Astrocyte (in vitro differentiated cells and primary cell): ENCODE data around the gene CACNA1D. TPM values are rescaled to one million over a fixed set of nuclear protein-coding genes. Genes with fewer than 3 reads are reported as not detected.
"Not testable (repeated sequence)": the region's sequence is repeated elsewhere in the genome, so short reads cannot be mapped to it uniquely, and the experiment has no call there.

Experiments
- DNase-seq: peaks from one replicate; pipeline ENCODE4 v3.0.0-alpha.2; 2010; ENCODE audit warnings: low read depth
- FAIRE-seq: peaks from 2 replicates; lab custom pipeline; 2011; peaks lifted over from hg19 to GRCh38; lab: Jason Lieb, UNC
- H2AFZ ChIP-seq: 2 replicates; pipeline ENCODE4 v1.6.0; 2012; ENCODE audit warnings: low read depth, low read length, inconsistent platforms
- H3K27ac ChIP-seq: 2 replicates; pipeline ENCODE4 v1.5.1; 2011; ENCODE audit warnings: low read depth, low read length, inconsistent platforms
- H3K27me3 ChIP-seq: 2 replicates; pipeline ENCODE4 v1.6.0; 2011; ENCODE audit warnings: low read length, inconsistent platforms; ENCODE audit not compliant: insufficient read depth
- H3K36me3 ChIP-seq: 2 replicates; pipeline ENCODE4 v1.5.1; 2011; ENCODE audit warnings: low read length, inconsistent platforms; ENCODE audit not compliant: insufficient read depth
- H3K4me1 ChIP-seq: 2 replicates; pipeline ENCODE4 v1.5.1; 2011; ENCODE audit warnings: low read length, inconsistent platforms; ENCODE audit not compliant: insufficient read depth
- H3K4me2 ChIP-seq: 2 replicates; pipeline ENCODE4 v1.6.0; 2012; ENCODE audit warnings: low read length, inconsistent platforms
- H3K4me3 ChIP-seq: 2 replicates; pipeline ENCODE4 v1.5.1; 2011; ENCODE audit warnings: low read depth, mild to moderate bottlenecking, low read length, inconsistent platforms; ENCODE audit not compliant: insufficient read depth
- H3K79me2 ChIP-seq: 2 replicates; pipeline ENCODE4 v1.6.0; 2012; ENCODE audit warnings: mild to moderate bottlenecking, low read length, inconsistent platforms; ENCODE audit not compliant: insufficient read depth
- H3K9ac ChIP-seq: 2 replicates; pipeline ENCODE4 v1.6.0; 2012; ENCODE audit warnings: mild to moderate bottlenecking, low read length, inconsistent platforms
- H3K9me3 ChIP-seq: 2 replicates; pipeline ENCODE4 v1.5.1; 2012; ENCODE audit warnings: low read depth, mild to moderate bottlenecking, low read length, inconsistent platforms; ENCODE audit not compliant: insufficient read depth
- H4K20me1 ChIP-seq: 2 replicates; pipeline ENCODE4 v1.6.0; 2012; ENCODE audit warnings: low read length, inconsistent platforms; ENCODE audit not compliant: insufficient read depth
- H3K27ac Mint-ChIP-seq: one replicate; pipeline ENCODE4 v1.8.0; 2021; ENCODE audit warnings: mild to moderate bottlenecking, mixed read lengths; ENCODE audit not compliant: unreplicated experiment
- H3K27me3 Mint-ChIP-seq: one replicate; pipeline ENCODE4 v1.8.0; 2021; ENCODE audit warnings: low read depth, mixed read lengths; ENCODE audit not compliant: unreplicated experiment
- H3K36me3 Mint-ChIP-seq: one replicate; pipeline ENCODE4 v1.8.0; 2021; ENCODE audit warnings: low read depth, mixed read lengths; ENCODE audit not compliant: unreplicated experiment
- H3K4me1 Mint-ChIP-seq: one replicate; pipeline ENCODE4 v1.8.0; 2021; ENCODE audit warnings: low read depth, mixed read lengths; ENCODE audit not compliant: unreplicated experiment
- H3K4me3 Mint-ChIP-seq: one replicate; pipeline ENCODE4 v1.8.0; 2021; ENCODE audit warnings: mild to moderate bottlenecking, moderate library complexity, mixed read lengths; ENCODE audit not compliant: unreplicated experiment
- H3K9me3 Mint-ChIP-seq: one replicate; pipeline ENCODE4 v1.8.0; 2021; ENCODE audit warnings: mild to moderate bottlenecking, mixed read lengths; ENCODE audit not compliant: unreplicated experiment
- EZH2 ChIP-seq: IDR thresholded peaks from 2 replicates; pipeline ENCODE4 v1.6.1; 2012; ENCODE audit warnings: mild to moderate bottlenecking, low read length, inconsistent platforms; ENCODE audit not compliant: insufficient read depth
- total RNA-seq: library from RNA; stranded (reverse); gene quantifications from 2 replicates; pipeline ENCODE4 v1.2.1, GENCODE V29; 2021
- TF ChIP-seq, protein P1 (sequence below): IDR thresholded peaks from 2 replicates; pipeline ENCODE4 v1.5.1; 2011; ENCODE audit warnings: low read depth, mild to moderate bottlenecking, inconsistent platforms, low read length, moderate library complexity; ENCODE audit not compliant: insufficient read depth

CACNA1D gene
- total RNA-seq, 1 donor from 2014 or later = 0.41 TPM

GRCh38 chr3:53570709-53571108 is 76.3 kb downstream of the CACNA1D start:
- Mint-ChIP-seq H3K4me1 (no peaks in the 10 kb centered on the region), H3K27ac (no peak overlapping the region), H3K27me3 (peaks cover 12% of the 10 kb centered on the region), H3K4me3 (no peak overlapping the region), H3K36me3 (no peaks in the 10 kb centered on the region), H3K9me3 (no peaks in the 10 kb centered on the region)
- H3K9ac ChIP-seq = no peak overlapping the region
- no peaks in the 10 kb centered on the region for H3K79me2 ChIP-seq
- H3K4me2 ChIP-seq = no peak overlapping the region
- no peaks in the 10 kb centered on the region for H4K20me1 ChIP-seq
- TF ChIP-seq, protein P1, sequence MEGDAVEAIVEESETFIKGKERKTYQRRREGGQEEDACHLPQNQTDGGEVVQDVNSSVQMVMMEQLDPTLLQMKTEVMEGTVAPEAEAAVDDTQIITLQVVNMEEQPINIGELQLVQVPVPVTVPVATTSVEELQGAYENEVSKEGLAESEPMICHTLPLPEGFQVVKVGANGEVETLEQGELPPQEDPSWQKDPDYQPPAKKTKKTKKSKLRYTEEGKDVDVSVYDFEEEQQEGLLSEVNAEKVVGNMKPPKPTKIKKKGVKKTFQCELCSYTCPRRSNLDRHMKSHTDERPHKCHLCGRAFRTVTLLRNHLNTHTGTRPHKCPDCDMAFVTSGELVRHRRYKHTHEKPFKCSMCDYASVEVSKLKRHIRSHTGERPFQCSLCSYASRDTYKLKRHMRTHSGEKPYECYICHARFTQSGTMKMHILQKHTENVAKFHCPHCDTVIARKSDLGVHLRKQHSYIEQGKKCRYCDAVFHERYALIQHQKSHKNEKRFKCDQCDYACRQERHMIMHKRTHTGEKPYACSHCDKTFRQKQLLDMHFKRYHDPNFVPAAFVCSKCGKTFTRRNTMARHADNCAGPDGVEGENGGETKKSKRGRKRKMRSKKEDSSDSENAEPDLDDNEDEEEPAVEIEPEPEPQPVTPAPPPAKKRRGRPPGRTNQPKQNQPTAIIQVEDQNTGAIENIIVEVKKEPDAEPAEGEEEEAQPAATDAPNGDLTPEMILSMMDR = no peak
- TF ChIP-seq EZH2 = no peak
- H3K27ac ChIP-seq = no peak overlapping the region
- no peak for FAIRE-seq
- no peaks in the 10 kb centered on the region for H3K36me3 ChIP-seq
- no peaks in the 10 kb centered on the region for H3K4me1 ChIP-seq
- H3K9me3 ChIP-seq = no peaks in the 10 kb centered on the region
- no peak overlapping the region for H2AFZ ChIP-seq
- no peak overlapping the region for H3K4me3 ChIP-seq
- DNase-seq = peak; percentile 11
- H3K27me3 ChIP-seq = no peaks in the 10 kb centered on the region

- Mint-ChIP-seq H3K9me3 (no peaks in the 10 kb centered on the region), H3K27ac (no peak overlapping the region), H3K27me3 (peaks cover 12% of the 10 kb centered on the region), H3K4me1 (no peaks in the 10 kb centered on the region), H3K36me3 (no peaks in the 10 kb centered on the region), H3K4me3 (no peak overlapping the region)
- no peaks in the 10 kb centered on the region for H3K27me3 ChIP-seq
- FAIRE-seq (no peak), DNase-seq (no peak)
- no peak overlapping the region for H3K4me3 ChIP-seq
- TF ChIP-seq, protein P1 = no peak
- TF ChIP-seq EZH2 = no peak
- H3K36me3 ChIP-seq = no peaks in the 10 kb centered on the region
- H4K20me1 ChIP-seq = no peaks in the 10 kb centered on the region
- H3K4me2 ChIP-seq = no peak overlapping the region
- H3K4me1 ChIP-seq = no peaks in the 10 kb centered on the region
- H3K79me2 ChIP-seq = no peaks in the 10 kb centered on the region
- H3K9ac ChIP-seq = no peak overlapping the region
- no peak overlapping the region for H2AFZ ChIP-seq
- H3K9me3 ChIP-seq = no peaks in the 10 kb centered on the region
- H3K27ac ChIP-seq = no peak overlapping the region
These were observed 76.9 kb downstream of the CACNA1D start for GRCh38 chr3:53571264-53571663.

DNA sequence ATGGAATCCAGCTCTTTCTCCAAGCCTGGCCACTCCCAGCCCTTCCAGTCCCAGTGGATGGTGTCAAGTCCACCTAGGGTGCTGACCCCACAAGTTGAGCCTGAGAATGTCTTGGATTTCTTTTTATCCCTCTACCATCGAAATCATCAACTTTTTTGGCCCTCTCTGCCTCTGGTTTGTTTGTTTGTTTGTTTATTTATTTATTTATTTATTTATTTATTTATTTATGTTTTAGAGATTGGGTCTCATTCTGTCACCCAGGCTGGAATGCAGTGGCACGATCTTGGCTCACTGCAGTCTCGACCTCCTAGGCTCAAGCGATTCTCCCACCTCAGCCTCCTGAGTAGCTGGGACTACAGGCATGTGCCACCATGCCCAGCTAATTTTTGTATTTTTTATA is 77.8 kb downstream of the CACNA1D start:
- not testable (repeated sequence) for DNase-seq, H3K27ac Mint-ChIP-seq, H3K36me3 Mint-ChIP-seq, H3K27me3 ChIP-seq, H3K4me2 ChIP-seq, H3K27ac ChIP-seq, H3K4me1 ChIP-seq, H3K79me2 ChIP-seq, H3K9ac ChIP-seq, H3K9me3 Mint-ChIP-seq, H2AFZ ChIP-seq, FAIRE-seq, H3K36me3 ChIP-seq, H3K4me3 Mint-ChIP-seq, H3K4me3 ChIP-seq, H3K4me1 Mint-ChIP-seq, H4K20me1 ChIP-seq, H3K9me3 ChIP-seq
- peaks cover 12% of the 10 kb centered on the region for H3K27me3 Mint-ChIP-seq
